H4 (cell line): ENCODE measurements around the gene TNC. TPM values are rescaled to one million over a fixed set of nuclear protein-coding genes. Genes with fewer than 3 reads are reported as not detected.

ENCODE experiments used
- DNase-seq: peaks from one replicate; pipeline ENCODE4 v3.0.0-alpha.2; 2015; ENCODE audit warnings: low spot score
- total RNA-seq: library from RNA; depleted of rRNA; stranded (reverse); fragments of >200 nt; shearing (Covaris generic); gene quantifications from 2 replicates; pipeline ENCODE4 v1.2.3, GENCODE V29; 2014

Gene TNC
- total RNA-seq, 1 experiment from 2014 or later: 45.9 TPM

DNA sequence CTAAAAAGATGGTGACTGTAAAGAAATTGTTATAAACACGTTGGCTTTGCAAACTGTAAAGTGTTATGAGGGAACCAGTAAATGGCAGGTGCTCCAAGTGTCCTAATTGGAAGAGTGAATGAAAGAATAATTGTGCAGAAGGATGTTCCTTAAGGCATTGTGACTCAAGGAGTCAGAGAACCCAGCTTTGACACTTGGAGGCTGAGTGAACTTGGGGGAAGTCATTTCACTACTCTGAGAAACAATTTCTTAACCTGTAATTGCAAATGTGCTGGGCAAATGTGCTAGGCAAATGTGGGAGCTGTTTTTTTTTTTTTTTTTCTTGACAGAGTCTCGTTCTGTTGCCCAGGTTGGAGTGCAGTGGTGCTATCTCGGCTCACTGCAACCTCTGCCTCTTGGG, 103.5 kb downstream of the TNC start:
- DNase-seq: no peak

DNA sequence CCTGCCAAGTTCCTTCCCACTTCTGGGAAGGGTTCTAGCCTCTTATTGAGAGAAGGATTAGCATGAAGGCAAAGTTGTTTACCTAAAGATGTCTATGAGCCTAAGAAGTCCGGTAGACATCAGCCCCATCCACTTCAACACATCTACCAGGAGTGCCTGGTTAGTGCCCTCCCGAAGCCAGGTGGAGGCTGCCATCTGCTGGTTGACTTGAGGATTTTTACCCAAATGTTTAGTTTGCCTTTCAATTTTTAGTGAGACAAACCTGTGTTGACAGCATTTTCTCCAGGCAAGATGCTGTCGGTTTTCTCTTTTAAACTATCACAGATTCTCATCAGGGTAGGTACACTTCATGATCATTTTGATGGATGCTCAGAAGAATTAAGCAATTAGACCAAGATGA, 104.0 kb downstream of the TNC start:
- peak; percentile 77 for DNase-seq

DNA sequence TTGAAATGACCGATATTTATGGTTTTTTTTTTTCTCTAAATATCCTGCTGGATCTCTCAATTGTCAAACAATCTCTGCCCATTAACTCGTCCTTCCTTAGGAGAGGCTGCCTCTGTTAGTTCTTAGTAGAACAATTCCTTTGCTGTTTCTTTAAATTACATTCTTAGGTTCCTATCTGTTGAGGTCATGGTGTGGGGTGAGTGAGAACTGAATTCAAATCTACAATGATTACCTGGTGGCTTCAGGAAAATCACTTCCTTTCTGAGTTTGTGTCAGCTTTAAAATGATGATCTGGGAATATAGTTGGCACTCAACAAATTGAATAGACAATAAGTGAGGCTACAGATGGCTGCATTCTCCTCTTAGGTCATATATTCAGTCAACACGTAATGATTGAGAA, 105.5 kb downstream of the TNC start:
- DNase-seq: no peak

DNA sequence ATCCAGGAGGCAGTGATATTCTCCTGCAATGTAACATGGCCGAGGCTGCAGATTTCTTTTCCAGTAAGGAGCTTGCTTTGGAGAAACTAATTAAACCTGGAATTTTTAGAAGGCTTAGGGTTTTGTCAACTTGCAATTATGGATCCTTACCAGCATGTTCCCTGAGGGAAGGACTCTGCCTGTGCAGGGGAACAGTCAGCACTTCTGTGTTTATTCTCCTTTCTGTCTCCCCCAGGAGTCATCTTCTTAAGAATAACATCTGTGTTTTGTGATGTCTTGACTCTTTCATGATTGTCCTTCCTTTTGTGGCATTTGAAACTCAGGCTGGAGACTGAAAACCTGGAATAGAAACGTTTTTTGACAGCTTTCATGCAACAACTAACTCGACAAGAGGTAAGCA, 107.1 kb downstream of the TNC start:
- DNase-seq: no peak

DNA sequence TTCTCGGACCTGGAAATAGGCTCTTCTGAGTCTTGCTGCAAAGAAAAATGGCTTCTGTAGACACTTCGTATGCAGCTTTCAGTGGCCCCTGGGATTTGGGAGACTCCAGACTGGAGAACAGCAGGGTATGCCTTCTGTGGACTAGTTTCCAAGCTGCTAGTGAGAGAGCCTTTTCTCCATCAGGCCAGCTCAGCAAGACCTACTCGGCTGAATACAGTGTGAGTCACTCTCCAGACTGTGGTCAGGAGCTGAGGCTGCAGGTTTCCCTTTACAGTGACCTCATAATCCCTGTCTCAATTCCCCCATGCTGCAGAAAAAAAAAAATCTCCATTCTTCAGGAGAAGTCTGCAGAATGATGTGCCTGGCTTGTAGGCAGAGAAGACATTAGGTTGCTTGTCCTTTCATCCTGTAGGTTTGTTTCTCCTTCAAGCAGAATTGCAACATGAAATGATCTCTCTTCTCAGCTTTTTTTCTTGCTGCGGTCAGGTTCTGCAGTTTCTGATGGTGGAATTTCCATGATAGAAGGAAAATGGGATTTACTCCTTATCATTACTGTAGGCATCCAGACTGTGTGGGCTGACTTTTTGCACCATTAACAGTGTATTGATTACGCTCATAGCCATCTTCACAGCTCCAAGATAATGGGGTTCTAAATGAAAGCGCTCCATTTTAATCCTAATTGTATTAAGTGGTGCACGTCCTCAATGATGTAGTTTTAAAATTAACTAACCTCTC, 109.3 kb downstream of the TNC start:
- peak; percentile 90 for DNase-seq

DNA sequence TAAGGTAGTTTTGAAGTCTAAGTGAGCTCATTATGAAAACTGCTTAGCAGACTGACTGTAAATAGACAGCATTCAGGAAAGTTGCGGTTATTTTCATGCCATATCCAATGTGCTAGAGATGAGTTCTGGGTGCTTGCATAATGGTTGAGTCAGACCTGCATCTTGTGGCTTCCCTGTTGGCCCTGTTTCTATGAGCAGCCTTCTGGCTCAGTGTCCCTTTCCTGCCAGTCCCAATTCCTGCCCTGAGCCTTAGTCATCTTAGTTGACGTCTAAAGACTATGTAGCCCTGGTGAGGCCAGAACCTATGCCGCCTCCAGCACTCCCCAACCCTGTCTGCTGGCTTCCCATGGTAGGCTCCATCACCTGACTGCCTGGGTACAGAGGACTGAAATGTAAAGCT, 111.3 kb downstream of the TNC start:
- no peak for DNase-seq

DNA sequence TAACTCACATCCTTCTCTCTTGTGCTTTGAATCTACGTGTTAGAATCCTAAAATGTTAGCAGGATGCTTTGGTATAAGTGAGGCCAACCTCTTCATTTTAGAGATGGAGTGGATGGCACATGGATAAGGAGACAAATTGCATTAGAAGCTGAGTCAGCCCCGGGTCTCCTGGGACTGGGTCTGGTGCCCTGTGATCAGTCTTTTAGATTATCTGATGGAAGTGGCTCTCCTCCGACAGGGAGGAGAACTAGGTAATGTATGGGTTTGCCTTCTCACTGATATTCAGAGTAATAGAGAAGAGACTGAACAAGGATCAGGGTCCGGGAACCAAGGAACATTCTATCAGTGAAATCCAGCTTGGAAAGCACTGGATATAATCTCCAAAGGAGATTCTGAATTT, 112.6 kb downstream of the TNC start:
- no peak for DNase-seq

DNA sequence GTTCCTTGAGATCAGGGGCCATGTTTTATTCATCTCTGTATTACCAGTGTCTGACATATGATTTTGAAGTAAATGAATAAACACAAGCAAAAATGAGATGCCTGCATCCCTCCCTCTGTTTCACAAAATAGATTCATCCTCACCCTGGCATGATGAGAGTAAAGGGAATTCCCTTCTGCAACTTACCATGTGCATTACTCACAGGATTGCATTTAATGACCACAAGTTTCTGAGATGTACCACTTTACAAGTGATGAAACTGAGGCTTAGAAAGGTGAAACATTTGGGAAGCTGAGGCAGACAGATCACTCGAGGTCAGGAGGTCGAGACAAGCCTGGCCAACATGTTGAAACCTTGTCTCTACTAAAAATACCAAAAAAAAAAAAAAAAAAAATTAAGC, 113.4 kb downstream of the TNC start:
- DNase-seq: no peak

DNA sequence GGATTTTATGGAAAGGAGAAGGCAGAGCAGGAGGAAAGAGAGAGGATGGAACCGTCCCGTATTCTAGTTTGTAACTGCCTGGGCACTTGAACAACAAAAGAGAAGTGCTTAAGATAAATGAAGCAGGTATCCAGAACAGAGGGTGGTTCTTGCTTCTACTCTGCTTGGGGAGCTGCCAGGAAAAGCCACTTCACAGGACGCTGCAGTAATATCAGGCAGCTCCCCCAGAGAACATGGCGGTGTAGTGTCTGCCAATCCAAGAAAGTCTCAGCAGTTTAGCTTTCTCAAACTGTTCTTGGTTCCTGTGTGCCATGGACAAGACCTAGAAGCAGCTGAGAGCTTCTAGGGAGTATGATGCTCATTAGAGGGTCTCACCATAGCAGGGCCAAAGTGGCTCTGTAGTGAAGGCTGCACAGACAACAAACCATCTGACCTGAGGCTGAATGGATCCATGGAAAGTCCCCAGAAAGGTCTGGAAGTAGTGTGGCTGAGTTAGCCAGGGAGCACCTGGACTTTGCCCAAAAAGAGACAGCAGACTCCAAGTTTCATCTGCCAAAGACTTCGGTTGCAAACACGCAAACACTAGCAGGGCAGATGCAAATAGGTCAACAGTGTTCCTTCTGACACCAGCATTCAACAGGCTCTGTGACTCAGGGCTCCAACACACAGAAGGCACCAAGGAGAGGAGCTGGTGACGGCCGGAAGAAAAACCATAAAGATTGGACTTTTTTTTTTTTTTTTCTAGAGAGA, 115.4 kb downstream of the TNC start:
- no peak for DNase-seq

DNA sequence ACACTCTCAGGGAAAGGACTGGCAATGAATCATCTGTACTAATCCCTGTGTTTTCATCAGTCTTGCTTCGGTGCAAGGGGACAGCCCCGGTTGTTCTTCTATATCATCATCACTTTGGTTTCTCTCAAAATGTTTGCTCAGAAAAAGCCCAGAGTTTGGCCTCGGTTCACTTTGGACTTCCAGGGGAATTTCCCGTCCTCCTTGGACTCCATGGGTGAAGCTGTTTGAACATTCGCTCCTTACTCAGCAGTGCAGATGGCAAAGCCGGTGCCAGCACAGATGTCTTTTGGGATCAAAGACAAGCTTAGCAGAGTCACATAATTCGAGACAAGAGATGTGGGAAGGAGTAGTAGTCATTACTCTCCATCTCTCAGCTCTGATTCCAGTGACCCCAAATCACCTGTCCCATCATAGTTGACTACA, 117.7 kb downstream of the TNC start:
- no peak for DNase-seq

DNA sequence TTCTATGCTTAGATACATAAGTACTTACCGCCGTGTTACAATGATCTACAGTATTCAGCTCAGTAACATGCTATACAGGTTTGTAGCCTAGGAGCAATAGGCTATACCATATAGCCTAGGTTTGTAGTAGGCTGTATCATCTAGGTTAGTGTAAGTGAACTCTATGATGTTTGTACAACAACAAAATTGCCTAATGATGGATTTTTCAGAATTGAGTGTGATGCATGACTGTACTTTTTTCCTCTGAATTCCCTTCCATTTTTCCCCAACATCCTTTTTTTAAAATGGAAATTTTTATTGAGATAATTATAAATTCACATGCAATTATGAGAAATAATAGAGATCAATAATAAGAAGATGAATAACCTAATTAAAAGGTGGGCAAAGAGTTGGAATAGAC, 119.6 kb downstream of the TNC start:
- DNase-seq: no peak

DNA sequence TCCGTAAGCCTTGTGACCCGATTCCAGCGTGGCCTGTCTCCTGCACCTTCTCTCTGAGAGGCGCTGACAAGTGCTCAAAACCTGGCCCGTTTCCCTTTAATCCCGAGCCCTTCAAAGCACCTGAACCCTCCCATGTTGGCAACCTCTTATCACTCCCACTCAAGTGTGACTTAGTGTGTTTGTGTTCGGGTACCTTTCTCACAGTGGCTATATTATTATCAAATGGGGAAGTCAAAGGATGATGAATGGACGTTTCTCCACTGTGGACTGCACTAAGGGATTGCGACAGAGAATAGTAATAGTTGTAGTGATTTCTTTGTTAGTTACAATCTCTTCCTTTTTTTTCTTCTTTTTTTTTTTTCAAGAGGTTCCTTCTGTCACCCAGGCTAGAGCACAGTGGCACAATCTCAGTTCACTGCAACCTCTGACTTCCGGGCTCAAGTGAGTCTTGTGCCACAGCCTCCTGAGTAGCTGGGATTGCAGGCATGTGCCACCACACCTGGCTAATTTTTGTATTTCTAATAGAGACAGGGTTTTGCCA, 122.2 kb downstream of the TNC start:
- DNase-seq: no peak

DNA sequence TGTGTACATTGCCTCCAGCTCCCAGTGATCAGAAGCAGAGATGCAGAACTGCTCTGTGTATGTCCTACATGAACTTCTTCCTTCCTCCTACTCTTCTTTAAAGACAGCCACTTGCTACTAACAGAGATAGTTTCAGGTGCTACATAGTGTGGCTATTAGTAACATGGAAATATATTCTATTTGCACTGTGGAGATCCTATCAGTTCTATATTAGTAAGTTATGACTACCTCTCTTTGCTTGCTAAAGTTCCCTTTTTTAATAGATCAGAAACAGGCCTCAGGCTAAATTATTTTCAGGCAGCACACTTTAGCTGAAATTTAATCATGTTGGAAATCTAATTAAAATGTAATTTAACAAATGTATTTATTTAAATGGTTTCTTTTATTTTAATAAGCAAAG, 123.2 kb downstream of the TNC start:
- no peak for DNase-seq

DNA sequence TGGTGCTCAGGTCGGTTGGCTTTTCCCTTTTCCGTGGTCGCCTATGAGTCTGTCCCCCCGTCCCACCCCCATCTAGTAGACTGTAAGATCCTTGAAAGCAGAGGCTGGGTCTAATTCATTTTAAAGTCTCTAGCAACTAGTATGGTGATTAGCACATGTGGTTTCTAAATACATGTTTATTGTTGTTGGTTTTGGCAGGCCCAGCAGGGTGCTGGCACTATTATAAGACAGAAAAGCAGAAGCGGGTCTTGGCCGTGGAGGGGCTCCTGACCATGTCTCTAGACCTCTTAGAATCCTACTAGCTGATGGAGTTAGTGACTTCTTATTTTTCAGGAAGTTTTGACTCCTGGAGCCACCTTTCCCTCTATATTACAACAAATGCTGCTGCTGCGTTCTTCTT, 126.1 kb downstream of the TNC start:
- DNase-seq: no peak

DNA sequence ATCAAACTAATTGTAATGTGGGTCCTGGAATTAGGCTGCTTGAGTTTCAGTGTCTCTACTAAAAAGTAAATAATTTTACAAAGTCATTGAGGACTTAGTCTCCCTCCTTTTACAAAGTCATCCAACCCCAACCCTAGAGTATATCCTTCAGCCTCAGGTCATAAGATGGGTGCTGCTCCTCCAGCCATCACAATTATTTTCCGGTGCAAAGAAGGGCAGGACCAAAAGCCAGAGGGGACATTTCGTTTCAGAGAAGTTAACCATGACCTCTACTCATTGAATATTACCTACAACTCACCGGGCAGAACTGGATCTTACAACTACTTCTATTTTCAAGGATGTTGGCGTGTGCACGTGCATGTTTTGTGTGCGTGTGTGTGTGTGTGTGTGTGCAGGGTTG, 127.1 kb downstream of the TNC start:
- no peak for DNase-seq

DNA sequence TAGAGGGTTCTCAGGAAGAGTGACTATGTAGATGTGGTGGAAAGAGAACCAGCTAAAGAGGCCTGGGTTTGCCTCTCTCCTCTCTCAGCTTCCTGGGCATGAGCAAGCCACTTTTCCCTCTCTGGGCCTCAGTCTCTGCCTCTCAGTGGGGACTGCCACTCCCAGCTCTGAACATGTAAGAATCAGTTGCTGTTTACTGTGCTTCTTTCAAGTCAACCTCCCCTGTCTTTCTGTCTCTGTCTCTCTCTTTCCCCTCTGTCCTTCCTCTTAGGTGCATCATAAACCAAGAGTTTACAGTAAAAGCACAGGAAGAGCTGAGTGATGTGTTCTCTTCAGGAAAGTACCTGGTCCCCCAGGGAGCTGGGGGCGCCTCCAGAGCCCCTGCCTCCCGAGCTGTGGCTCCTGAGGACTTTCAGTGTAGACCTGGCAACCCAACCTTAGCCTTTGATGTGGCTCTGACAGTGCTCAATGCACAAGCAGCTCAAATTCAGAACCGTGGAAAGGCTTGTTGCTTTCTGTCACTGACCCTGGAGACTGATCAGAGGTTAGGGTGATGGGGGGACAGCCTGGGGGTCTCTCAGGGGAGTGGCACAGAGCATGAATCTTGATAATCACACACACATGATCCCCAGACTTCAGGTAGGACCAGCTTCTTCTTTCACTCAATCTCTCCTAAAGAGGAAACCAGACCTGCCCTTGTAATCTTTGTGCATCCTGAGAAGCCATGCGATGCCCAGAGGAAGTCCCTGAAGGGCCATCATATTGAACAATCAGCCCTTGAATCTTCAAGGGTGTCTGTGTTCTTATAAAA, 128.2 kb downstream of the TNC start:
- DNase-seq: no peak

DNA sequence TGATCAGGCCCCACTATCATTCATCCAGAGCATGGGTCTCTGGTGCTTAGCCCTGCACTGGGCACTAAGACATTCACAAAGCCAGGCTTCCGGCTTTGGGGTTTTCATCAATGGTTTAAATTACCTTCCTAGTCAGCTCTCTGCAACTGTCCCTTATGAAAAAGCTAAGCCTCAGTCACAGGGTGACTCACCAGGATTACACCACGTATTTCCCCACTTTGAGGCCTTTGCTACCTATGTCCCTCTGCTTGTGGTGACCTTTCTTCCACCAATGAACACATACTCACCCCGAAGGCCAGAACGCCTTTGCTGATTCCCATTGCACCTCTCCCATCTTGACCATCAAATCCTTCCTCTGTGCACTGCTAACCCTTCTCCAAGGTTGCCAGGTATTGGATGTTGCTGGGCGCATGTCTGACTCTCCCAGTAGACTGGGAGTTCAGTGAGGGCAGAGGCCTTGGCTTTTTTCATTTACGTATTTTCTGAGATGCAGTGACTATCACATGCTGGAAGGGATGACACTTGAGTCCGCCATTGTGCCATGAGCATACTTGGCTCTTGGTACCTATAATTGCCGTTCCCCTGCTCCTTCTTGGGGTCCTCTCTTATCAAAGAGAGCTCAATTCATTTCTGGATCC, 128.9 kb downstream of the TNC start:
- peak; percentile 62 for DNase-seq

DNA sequence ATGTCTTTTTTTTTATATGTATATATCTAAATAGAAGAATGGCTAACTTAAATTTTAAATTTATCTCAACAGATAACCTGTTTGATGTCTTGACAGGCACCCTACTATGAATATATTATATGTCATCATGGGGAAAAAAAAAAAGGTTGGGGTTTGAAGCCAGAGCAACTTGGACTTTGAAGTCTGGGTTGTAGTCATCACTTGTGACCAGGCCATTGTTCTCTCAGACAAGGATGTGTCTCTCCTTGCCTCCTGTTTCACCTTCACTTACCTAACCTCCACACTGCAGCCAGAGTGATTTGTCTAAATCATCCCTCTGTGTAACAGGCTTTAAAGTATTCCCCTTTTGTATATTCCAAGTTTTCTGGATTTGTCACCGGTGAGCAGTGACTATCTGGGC, 130.8 kb downstream of the TNC start:
- no peak for DNase-seq

DNA sequence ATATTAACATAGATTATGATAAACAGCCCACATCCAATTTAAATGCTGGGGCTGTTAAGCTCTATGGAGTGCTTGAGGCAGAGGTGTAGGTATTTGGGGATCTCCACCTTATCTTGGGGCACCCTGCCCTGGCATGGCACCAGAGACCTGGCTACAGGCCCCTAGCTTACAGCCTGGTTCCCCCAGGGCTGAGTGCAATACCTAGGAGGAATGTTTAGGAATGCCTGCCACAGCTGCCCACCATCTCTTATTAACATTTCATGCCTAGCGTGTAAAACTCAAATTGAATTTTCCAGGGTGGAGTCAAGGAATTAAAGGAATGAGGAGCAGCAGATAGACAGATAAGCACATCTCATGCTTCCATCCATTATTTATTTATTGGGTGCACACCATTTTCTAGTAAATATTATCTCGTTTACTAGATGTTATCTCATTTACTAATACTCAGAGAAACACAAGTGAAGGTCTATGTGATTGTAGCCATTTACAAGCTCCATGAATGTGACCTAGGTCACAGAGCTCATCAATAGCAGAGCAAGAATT, 131.9 kb downstream of the TNC start:
- no peak for DNase-seq

DNA sequence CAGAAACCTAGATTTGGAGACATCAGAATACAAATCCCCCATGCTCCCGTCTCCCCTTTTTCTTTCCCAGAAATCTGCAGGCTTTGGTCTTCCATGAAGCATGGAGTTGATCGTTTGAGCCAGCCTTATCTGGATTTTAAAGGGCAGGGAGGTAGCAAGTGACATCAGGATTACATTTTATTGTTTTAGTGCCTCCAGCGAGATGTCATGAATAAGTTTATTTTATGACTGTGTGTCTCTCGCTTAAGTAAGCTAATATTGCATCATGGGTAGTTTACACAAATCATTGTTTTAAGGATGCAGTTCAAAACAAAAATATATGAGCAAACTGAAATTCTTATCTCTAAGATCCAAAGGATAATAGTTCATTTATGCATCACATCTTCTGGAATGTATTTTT, 136.9 kb downstream of the TNC start:
- no peak for DNase-seq

DNA sequence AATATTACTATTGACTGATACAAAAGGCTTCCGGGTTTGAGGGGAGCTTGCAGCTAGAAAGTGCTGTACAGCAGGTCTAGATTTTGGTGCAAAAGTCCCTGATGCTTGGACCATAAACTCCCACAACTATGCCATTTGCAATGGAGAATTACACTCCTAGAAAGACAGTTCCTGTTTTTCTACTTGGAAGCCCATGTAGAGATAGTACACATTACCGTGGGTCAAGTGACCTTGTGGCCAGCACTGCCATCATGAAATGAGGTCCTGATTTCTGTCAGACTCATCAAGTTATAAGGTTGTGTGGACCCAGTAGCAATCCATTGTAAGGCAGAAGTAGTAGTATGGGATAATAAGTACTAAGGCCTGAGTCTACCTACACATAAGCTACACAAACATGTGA, 144.7 kb downstream of the TNC start:
- DNase-seq: no peak
